ENCODE measurements around the gene PIK3R1.

The PIK3R1 gene

GRCh38 chr5:68332556-68332955, 117.0 kb downstream of the PIK3R1 start:
- no peak for DNase-seq

GRCh38 chr5:68333649-68334552, 118.3 kb downstream of the PIK3R1 start:
- DNase-seq = peak; percentile 85

- no peak for DNase-seq
Observed at GRCh38 chr5:68334553-68334886, 119.0 kb downstream of the PIK3R1 start.

- no peak for DNase-seq
Observed at GRCh38 chr5:68335075-68335474, 119.5 kb downstream of the PIK3R1 start.

GRCh38 chr5:68336200-68336599, 120.6 kb downstream of the PIK3R1 start:
- DNase-seq = no peak

- no peak for DNase-seq
Observed at GRCh38 chr5:68337235-68337634, 121.7 kb downstream of the PIK3R1 start.

- DNase-seq = peak; percentile 43
Observed at GRCh38 chr5:68339921-68340321, 124.4 kb downstream of the PIK3R1 start.

- no peak for DNase-seq
Observed at GRCh38 chr5:68341006-68341405, 125.5 kb downstream of the PIK3R1 start.

- no peak for DNase-seq
Observed at GRCh38 chr5:68342693-68343092, 127.1 kb downstream of the PIK3R1 start.

- DNase-seq = peak; percentile 74
Observed at GRCh38 chr5:68343421-68343826, 127.9 kb downstream of the PIK3R1 start.

GRCh38 chr5:68344447-68345111, 129.0 kb downstream of the PIK3R1 start:
- peak; percentile 66 for DNase-seq

- peak; percentile 23 for DNase-seq
Observed at GRCh38 chr5:68345171-68345570, 129.6 kb downstream of the PIK3R1 start.

GRCh38 chr5:68345582-68345981, 130.0 kb downstream of the PIK3R1 start:
- DNase-seq = no peak

GRCh38 chr5:68347536-68347935, 132.0 kb downstream of the PIK3R1 start:
- no peak for DNase-seq

GRCh38 chr5:68348447-68349222, 133.1 kb downstream of the PIK3R1 start:
- DNase-seq = no peak

GRCh38 chr5:68350176-68350575, 134.6 kb downstream of the PIK3R1 start:
- DNase-seq = no peak
